BLaER1 treated with 17β-estradiol and CSF1 and Interleukin-3, amounts not matched to agents 10 nM and 100 nM (cell line): Measurements from ENCODE around the gene UBE2B.

Experiments used
- H3K27ac ChIP-seq, 11 experiments: shearing (Covaris generic); formaldehyde crosslinking; 2 replicates each; pipeline ENCODE4 v1.8.1; 2022
- H3K27me3 ChIP-seq, 11 experiments: shearing (Covaris generic); formaldehyde crosslinking; 2 replicates each; pipeline ENCODE4 v1.8.1; 2022
- H3K36me3 ChIP-seq, 11 experiments: shearing (Covaris generic); formaldehyde crosslinking; 2 replicates each; pipeline ENCODE4 v1.8.1; 2022
- H3K4me1 ChIP-seq, 10 experiments: shearing (Covaris generic); formaldehyde crosslinking; 2 replicates each; pipeline ENCODE4 v1.8.1; 2022
- H3K4me2 ChIP-seq, 11 experiments: shearing (Covaris generic); formaldehyde crosslinking; 2 replicates each; pipeline ENCODE4 v1.8.1; 2022
- H3K4me3 ChIP-seq, 10 experiments: shearing (Covaris generic); formaldehyde crosslinking; 2 replicates each; pipeline ENCODE4 v1.8.1; 2022
- H3K9ac ChIP-seq, 11 experiments: shearing (Covaris generic); formaldehyde crosslinking; 2 replicates each; pipeline ENCODE4 v1.8.1; 2022
- H3K9me3 ChIP-seq, 11 experiments: shearing (Covaris generic); formaldehyde crosslinking; replicated peaks in 1 of 11; 2 replicates each; pipeline ENCODE4 v1.8.1; 2022
- H4K20me1 ChIP-seq, 11 experiments: shearing (Covaris generic); formaldehyde crosslinking; 2 replicates each; pipeline ENCODE4 v1.8.1; 2022
- Cebpa-rat ChIP-seq, 11 experiments: shearing (Covaris generic); IDR thresholded peaks; 2 replicates each; pipeline ENCODE4 v1.8.1; 2022

UBE2B gene

DNA sequence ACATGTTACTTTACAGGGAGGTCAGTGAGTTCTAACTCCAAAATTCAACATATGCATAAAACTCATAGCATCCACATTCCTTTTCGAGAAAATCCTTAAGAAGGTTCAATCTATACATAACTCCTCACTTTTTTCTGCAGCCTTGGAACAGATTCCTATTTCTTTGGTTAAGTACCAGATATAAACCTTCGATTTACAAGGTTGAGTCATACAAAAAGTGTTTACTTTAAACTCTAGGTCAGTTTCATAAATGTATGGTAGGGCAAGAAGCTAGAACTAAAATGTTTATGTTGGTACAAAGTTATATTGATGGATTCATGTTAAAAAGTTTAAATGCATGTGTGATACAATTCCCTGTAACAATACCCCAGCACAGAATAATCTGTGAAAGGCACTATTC, 20.9 kb downstream of the UBE2B start:
- H3K9me3 ChIP-seq, result no peaks in the 10 kb centered on the region
- H3K27ac ChIP-seq, result no peak overlapping the region
- peaks cover 4 to 100% (median 17%) of the 10 kb centered on the region in 11 experiments; a peak in 16 of 22 replicates for H4K20me1 ChIP-seq
- no peak for TF ChIP-seq Cebpa-rat (IDR thresholded peaks at IDR 0.05)
- H3K4me3 ChIP-seq, result no peak overlapping the region
- no peaks in the 10 kb centered on the region for H3K4me1 ChIP-seq
- peaks cover 98 to 100% (median 100%) of the 10 kb centered on the region in 11 experiments for H3K36me3 ChIP-seq
- no peaks in the 10 kb centered on the region for H3K27me3 ChIP-seq
- H3K4me2 ChIP-seq, result no peak overlapping the region
- no peak overlapping the region for H3K9ac ChIP-seq

DNA sequence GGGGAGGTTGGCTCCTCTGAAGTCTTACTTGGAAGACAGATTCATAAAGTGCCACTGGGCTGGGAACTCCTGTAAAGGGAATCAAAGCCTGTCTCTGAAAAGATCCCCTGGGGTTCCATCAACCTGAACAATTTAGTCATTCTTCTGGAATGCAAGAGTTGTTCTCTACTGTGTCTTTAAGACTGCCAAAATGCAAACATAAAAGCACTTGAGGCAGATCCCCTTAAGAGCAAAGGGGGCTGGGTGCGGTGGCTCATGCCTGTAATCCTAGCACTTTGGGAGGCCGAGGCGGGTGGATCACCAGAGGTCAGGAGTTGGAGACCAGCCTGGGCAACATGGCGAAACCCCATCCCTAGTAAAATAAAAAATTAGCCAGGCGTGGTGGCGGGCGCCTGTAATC, 23.6 kb downstream of the UBE2B start:
- no peaks in the 10 kb centered on the region for H3K9me3 ChIP-seq
- peaks cover 91 to 99% (median 96%) of the 10 kb centered on the region in 11 experiments for H3K36me3 ChIP-seq
- H3K4me2 ChIP-seq, result no peak overlapping the region
- H3K27me3 ChIP-seq, result no peaks in the 10 kb centered on the region
- peaks cover 0 to 94% (median 9%) of the 10 kb centered on the region in 11 experiments; a peak in 11 of 22 replicates for H4K20me1 ChIP-seq
- H3K9ac ChIP-seq, result no peak overlapping the region
- TF ChIP-seq Cebpa-rat (IDR thresholded peaks at IDR 0.05), result no peak
- H3K4me3 ChIP-seq, result no peak overlapping the region
- H3K27ac ChIP-seq, result no peak overlapping the region
- no peaks in the 10 kb centered on the region for H3K4me1 ChIP-seq

DNA sequence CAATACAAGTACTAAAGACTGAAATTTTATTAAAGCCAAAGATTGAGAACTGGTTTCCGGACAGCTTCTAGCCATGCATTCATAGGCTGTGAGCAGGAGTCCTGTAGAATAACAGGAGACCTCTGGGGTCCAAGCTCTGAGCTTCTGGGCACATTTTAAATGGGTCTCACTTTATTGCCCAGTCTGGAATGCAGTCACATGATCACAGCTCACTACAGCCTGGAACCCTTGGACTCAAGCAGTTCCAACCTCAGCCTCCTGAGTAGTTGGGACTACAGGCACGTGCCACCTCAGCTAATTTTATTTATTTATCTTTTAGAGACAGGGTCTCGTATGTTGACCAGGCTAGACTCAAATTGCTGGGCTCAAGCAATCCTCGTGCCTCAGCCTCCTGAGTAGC, 24.9 kb downstream of the UBE2B start:
- no peak overlapping the region for H3K27ac ChIP-seq
- TF ChIP-seq Cebpa-rat (IDR thresholded peaks at IDR 0.05), result no peak
- H3K4me1 ChIP-seq, result no peaks in the 10 kb centered on the region
- no peak overlapping the region for H3K4me2 ChIP-seq
- H3K36me3 ChIP-seq, result peaks cover 81 to 96% (median 86%) of the 10 kb centered on the region in 11 experiments
- no peaks in the 10 kb centered on the region for H3K9me3 ChIP-seq
- no peaks in the 10 kb centered on the region for H3K27me3 ChIP-seq
- H3K4me3 ChIP-seq, result no peak overlapping the region
- no peak overlapping the region for H3K9ac ChIP-seq
- H4K20me1 ChIP-seq, result peaks cover 0 to 80% (median 7%) of the 10 kb centered on the region in 11 experiments; a peak in 10 of 22 replicates

DNA sequence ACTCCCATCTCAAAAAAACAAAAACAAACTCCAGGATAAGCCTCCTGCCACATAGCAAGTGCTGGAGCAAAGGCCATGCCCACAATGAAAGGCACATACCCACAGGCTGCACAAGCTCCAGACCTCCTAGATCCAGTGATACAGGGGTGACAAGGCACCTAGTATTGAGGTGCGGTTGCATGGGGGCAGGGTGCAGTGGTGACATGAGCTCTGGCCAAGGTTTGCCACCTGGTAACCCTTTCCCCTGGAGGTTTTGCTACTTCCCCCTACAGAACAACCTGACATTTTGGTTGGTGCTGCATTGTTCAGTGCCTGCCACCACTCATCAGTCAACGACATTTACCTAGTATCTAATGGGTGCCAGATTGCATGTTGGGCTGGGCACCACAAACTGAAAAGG, 25.8 kb downstream of the UBE2B start:
- no peaks in the 10 kb centered on the region for H3K9me3 ChIP-seq
- no peak overlapping the region for H3K4me2 ChIP-seq
- no peaks in the 10 kb centered on the region for H3K27me3 ChIP-seq
- no peak overlapping the region for H3K9ac ChIP-seq
- TF ChIP-seq Cebpa-rat (IDR thresholded peaks at IDR 0.05), result no peak
- peaks cover 0 to 71% (median 0%) of the 10 kb centered on the region in 11 experiments; a peak in 8 of 22 replicates for H4K20me1 ChIP-seq
- peaks cover 81 to 96% (median 86%) of the 10 kb centered on the region in 11 experiments for H3K36me3 ChIP-seq
- no peak overlapping the region for H3K4me3 ChIP-seq
- no peak overlapping the region for H3K27ac ChIP-seq
- H3K4me1 ChIP-seq, result no peaks in the 10 kb centered on the region

DNA sequence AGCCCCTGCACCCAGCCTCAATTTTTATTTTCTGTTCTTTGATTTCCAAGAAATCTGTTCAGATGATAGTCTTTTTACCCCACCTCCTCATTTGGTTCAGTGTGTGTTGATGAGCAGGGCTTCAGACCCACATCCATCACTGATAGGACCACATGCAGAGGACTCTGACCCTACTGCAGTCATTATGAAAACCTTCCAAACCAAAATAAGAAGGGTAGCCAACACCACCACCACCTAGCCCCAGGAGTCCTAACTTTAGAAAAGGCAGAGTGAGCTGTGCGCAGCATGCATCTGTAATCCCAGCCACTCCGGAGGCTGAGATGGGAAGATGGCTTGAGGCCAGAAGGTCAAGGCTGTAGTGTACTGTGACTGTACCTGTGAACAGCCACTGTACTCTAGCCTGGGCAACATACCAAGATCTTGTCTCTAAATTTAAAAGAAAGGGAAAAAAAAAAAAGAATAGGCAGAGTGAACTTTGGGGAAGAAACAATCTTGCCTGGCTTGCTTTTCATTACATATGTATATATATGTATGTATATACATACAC, 27.3 kb downstream of the UBE2B start:
- no peak for TF ChIP-seq Cebpa-rat (IDR thresholded peaks at IDR 0.05)
- no peak overlapping the region for H3K9ac ChIP-seq

DNA sequence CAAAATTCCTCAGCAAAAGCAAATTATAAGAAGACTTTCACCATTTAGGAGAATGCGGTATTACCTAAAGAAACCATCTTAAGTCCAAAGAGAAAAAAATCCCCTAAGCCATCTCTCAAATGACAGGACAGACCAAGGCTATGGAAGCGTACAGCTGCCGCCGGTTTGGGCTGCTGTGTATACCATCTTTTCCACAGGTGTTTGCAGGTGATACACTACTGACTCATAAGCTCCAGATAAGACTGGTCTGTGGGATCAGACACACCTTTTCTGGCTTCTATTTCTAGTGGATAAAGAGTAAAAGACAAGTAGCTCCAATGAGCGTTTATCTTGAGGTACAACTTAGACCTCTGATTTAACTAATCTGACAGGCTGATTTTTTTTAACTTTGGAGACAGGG, 32.6 kb downstream of the UBE2B start:
- Histone ChIP-seq H3K9ac (no peak overlapping the region), H3K4me3 (no peak overlapping the region), H3K36me3 (peaks cover 40 to 79% (median 52%) of the 10 kb centered on the region in 11 experiments), H3K9me3 (no peaks in the 10 kb centered on the region), H3K4me2 (no peak overlapping the region), H4K20me1 (peaks cover 0 to 7% (median 0%) of the 10 kb centered on the region in 11 experiments; a peak in 3 of 22 replicates), H3K27me3 (no peaks in the 10 kb centered on the region), H3K27ac (no peak overlapping the region), H3K4me1 (no peaks in the 10 kb centered on the region; a peak in 1 of 20 replicates)
- no peak for TF ChIP-seq Cebpa-rat (IDR thresholded peaks at IDR 0.05)

More for the DNA sequence above, 27.3 kb downstream of the UBE2B start:
- Histone ChIP-seq H3K36me3 (peaks cover 69 to 87% (median 76%) of the 10 kb centered on the region in 11 experiments), H3K27ac (no peak overlapping the region), H3K4me2 (no peak overlapping the region), H4K20me1 (peaks cover 0 to 56% (median 0%) of the 10 kb centered on the region in 11 experiments; a peak in 5 of 22 replicates), H3K4me3 (no peak overlapping the region), H3K27me3 (no peaks in the 10 kb centered on the region), H3K4me1 (no peaks in the 10 kb centered on the region), H3K9me3 (no peaks in the 10 kb centered on the region)

DNA sequence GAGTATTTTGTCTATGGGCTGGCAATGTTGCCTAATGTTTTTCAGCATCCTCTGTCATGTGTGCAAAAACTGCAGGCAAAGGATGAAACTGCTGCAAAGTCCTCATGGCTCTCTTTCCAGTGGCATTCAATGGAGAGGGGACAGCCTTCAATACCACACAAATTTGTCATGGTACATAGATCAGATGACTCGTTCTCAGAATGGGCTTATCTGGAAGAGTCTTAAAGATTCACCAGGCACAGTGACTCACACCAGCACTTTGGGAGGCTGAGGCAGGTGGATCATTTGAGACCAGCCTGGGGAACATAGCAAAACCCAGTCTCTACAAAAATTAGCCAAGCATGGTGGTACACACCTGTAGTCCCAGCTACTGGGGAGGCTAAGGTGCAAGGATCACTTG, 35.0 kb downstream of the UBE2B start:
- peaks cover 33 to 70% (median 48%) of the 10 kb centered on the region in 11 experiments for H3K36me3 ChIP-seq
- H3K9ac ChIP-seq, result no peak overlapping the region
- H3K4me1 ChIP-seq, result peaks cover 13 to 23% (median 17%) of the 10 kb centered on the region in 10 experiments
- H3K27me3 ChIP-seq, result no peaks in the 10 kb centered on the region
- no peak overlapping the region for H3K27ac ChIP-seq
- peaks cover 0 to 12% (median 0%) of the 10 kb centered on the region in 11 experiments; a peak in 5 of 22 replicates for H4K20me1 ChIP-seq
- TF ChIP-seq Cebpa-rat (IDR thresholded peaks at IDR 0.05), result no peak
- no peak overlapping the region for H3K4me3 ChIP-seq
- no peak overlapping the region for H3K4me2 ChIP-seq
- no peaks in the 10 kb centered on the region for H3K9me3 ChIP-seq

DNA sequence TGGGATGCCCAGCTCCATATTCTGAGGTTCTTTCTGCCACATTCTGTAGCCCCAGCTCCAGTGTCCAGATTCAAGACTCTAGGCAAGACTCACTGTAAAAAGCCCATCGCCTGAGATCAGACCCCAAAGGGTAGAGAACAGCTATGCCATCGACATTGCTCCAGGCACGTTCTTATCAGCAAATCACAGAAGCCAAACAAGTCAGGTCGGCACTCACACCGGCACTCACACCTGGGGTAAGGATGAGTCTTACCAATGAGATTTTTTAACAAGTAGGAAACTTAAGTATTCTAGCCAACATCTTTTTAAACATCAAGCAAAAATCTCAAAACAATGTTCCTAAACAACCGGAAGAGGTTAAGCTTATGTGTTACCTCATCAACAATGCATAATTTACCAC, 38.0 kb downstream of the UBE2B start:
- H3K4me2 ChIP-seq, result peak overlapping the region in 2 of 11 experiments; percentile 87 to 93; a peak in 2 of 22 replicates

DNA sequence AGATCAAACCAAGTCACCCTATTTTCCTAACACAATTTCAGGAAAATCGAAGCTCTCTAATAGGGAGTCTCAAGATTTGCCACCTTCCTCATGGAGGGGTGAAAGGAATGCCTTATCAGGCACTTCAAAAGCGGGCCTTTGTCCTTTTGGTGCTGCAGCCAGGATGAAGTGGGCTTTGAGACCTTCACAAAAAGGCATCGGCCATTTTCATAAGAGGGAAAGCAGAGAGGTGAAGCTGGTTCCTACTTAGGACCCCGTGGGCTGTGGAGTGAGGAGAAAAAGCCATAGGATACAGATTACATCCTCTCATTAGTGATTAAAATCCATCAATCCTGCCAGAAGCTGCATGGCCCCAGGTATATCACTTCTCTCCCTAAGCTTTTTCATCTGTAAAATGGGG, 39.5 kb downstream of the UBE2B start:
- H3K27ac ChIP-seq, result peak overlapping the region in 8 of 11 experiments; percentile 76 to 88 (median 84); a peak in 11 of 22 replicates
- peak overlapping the region; percentile 74 to 95 (median 86) for H3K4me3 ChIP-seq
- H4K20me1 ChIP-seq, result peaks cover 0 to 12% (median 0%) of the 10 kb centered on the region in 11 experiments; a peak in 4 of 22 replicates
- TF ChIP-seq Cebpa-rat (IDR thresholded peaks at IDR 0.05), result no peak
- H3K36me3 ChIP-seq, result peaks cover 13 to 43% (median 23%) of the 10 kb centered on the region in 11 experiments
- H3K4me1 ChIP-seq, result peaks cover 16 to 33% (median 22%) of the 10 kb centered on the region in 10 experiments
- H3K9me3 ChIP-seq, result no peaks in the 10 kb centered on the region
- H3K4me2 ChIP-seq, result peak overlapping the region; percentile 87 to 97 (median 94)
- no peaks in the 10 kb centered on the region for H3K27me3 ChIP-seq
- peak overlapping the region; percentile 80 to 91 (median 87) for H3K9ac ChIP-seq

More for the DNA sequence above, 38.0 kb downstream of the UBE2B start:
- H3K9me3 ChIP-seq, result no peaks in the 10 kb centered on the region
- H3K4me3 ChIP-seq, result no peak overlapping the region
- peak overlapping the region in 1 of 11 experiments; percentile 33; a peak in 1 of 22 replicates for H3K9ac ChIP-seq
- TF ChIP-seq Cebpa-rat (IDR thresholded peaks at IDR 0.05), result no peak
- H3K36me3 ChIP-seq, result peaks cover 19 to 55% (median 33%) of the 10 kb centered on the region in 11 experiments
- H3K27me3 ChIP-seq, result no peaks in the 10 kb centered on the region
- peaks cover 16 to 33% (median 22%) of the 10 kb centered on the region in 10 experiments for H3K4me1 ChIP-seq
- no peak overlapping the region for H3K27ac ChIP-seq
- peaks cover 0 to 12% (median 0%) of the 10 kb centered on the region in 11 experiments; a peak in 4 of 22 replicates for H4K20me1 ChIP-seq
